HG03060 (cell line): ENCODE measurements around the gene FAT3.

Experiments
- ATAC-seq: cut with Tn5 transposase; IDR thresholded peaks from one replicate; pipeline ENCODE4 v1.9.1; 2021; ENCODE audit warnings: low read depth, moderate number of reproducible peaks; ENCODE audit not compliant: unreplicated experiment

The FAT3 gene

GRCh38 chr11:92224407-92225124 is at the start of gene FAT3:
Gene FAT3, plus strand, starts transcription at chr11:92224818. Its CDS starts 127,295 bp downstream, at chr11:92352113.
- no peak for ATAC-seq

GRCh38 chr11:92179017-92179670 is 45.5 kb upstream of the FAT3 start:
- ATAC-seq: no peak

GRCh38 chr11:92180226-92180625 is 44.4 kb upstream of the FAT3 start:
- ATAC-seq: no peak

GRCh38 chr11:92180664-92181251 is 43.9 kb upstream of the FAT3 start:
- ATAC-seq: no peak

- ATAC-seq: no peak
These were observed 33.9 kb upstream of the FAT3 start for GRCh38 chr11:92190535-92191206.

GRCh38 chr11:92192141-92192540 is 32.5 kb upstream of the FAT3 start:
- ATAC-seq: no peak

GRCh38 chr11:92198268-92198667 is 26.4 kb upstream of the FAT3 start:
- ATAC-seq: no peak

- no peak for ATAC-seq
These were observed 24.6 kb upstream of the FAT3 start for GRCh38 chr11:92199991-92200390.

GRCh38 chr11:92204731-92205130 is 19.9 kb upstream of the FAT3 start:
- ATAC-seq: no peak

- ATAC-seq: no peak
These were observed 18.2 kb upstream of the FAT3 start for GRCh38 chr11:92206441-92206840.

- no peak for ATAC-seq
These were observed 12.9 kb upstream of the FAT3 start for GRCh38 chr11:92211576-92212167.

GRCh38 chr11:92212530-92212929 is 12.1 kb upstream of the FAT3 start:
- ATAC-seq: no peak

GRCh38 chr11:92216789-92217188 is 7.8 kb upstream of the FAT3 start:
- ATAC-seq: no peak

- no peak for ATAC-seq
These were observed 5.1 kb upstream of the FAT3 start for GRCh38 chr11:92219476-92219875.

GRCh38 chr11:92222701-92223100 is 1.9 kb upstream of the FAT3 start:
- ATAC-seq: no peak

GRCh38 chr11:92224054-92224406 is 588 bp upstream of the FAT3 start:
- no peak for ATAC-seq

GRCh38 chr11:92225125-92225567 is 528 bp downstream of the FAT3 start:
- ATAC-seq: no peak

GRCh38 chr11:92225568-92226330 is 1.1 kb downstream of the FAT3 start:
- ATAC-seq: no peak

GRCh38 chr11:92226331-92227229 is 2.0 kb downstream of the FAT3 start:
- no peak for ATAC-seq
